GM23338 (cell line): ENCODE results near the gene LPP. TPM values are rescaled to one million over a fixed set of nuclear protein-coding genes. Genes with fewer than 3 reads are reported as not detected.

Experiments
- ATAC-seq: fragments of 200-7000 bp; cut with Tn5 transposase; 3 replicates; pipeline ENCODE4 v1.9.1; 2020
- DNase-seq: peaks from one replicate; pipeline ENCODE4 v3.0.0-alpha.2; 2015; ENCODE audit warnings: low spot score
- H2AFZ ChIP-seq: fragments of 200-600 bp; sonication (generic); 2 replicates; pipeline ENCODE4 v1.8.0; 2016; ENCODE audit warnings: antibody characterized with exemption, mild to moderate bottlenecking, moderate library complexity
- H3F3A ChIP-seq: fragments of 200-600 bp; sonication (generic); replicated peaks from 2 replicates; pipeline ENCODE4 v1.8.0; 2017; ENCODE audit warnings: antibody characterized with exemption, mixed run types, low read depth
- H3K27ac ChIP-seq: fragments of 200-600 bp; sonication (generic); 2 replicates; pipeline ENCODE4 v1.6.1; 2016; ENCODE audit warnings: low read depth
- H3K27me3 ChIP-seq: fragments of 200-600 bp; sonication (generic); 2 replicates; pipeline ENCODE4 v1.8.0; 2016; ENCODE audit warnings: mild to moderate bottlenecking, mixed run types, moderate library complexity; ENCODE audit not compliant: insufficient read depth
- H3K36me3 ChIP-seq: fragments of 200-600 bp; sonication (generic); 2 replicates; pipeline ENCODE4 v1.8.0; 2016; ENCODE audit warnings: mild to moderate bottlenecking; ENCODE audit not compliant: insufficient read depth
- H3K4me1 ChIP-seq: fragments of 200-600 bp; sonication (generic); 2 replicates; pipeline ENCODE4 v1.8.0; 2016; ENCODE audit warnings: mild to moderate bottlenecking, moderate library complexity; ENCODE audit not compliant: insufficient read depth
- H3K4me2 ChIP-seq: fragments of 200-600 bp; sonication (generic); 2 replicates; pipeline ENCODE4 v1.7.1; 2017; ENCODE audit warnings: mixed run types
- H3K4me3 ChIP-seq: fragments of 200-600 bp; sonication (generic); 2 replicates; pipeline ENCODE4 v1.6.1; 2016; ENCODE audit warnings: mixed run types
- H3K79me2 ChIP-seq: fragments of 200-600 bp; sonication (generic); replicated peaks from 2 replicates; pipeline ENCODE4 v1.8.0; 2017; ENCODE audit warnings: mild to moderate bottlenecking; ENCODE audit not compliant: insufficient read depth
- H3K9me2 ChIP-seq: fragments of 200-600 bp; sonication (generic); 2 replicates; pipeline ENCODE4 v1.8.0; 2017; ENCODE audit not compliant: insufficient read depth
- H4K20me1 ChIP-seq: fragments of 200-600 bp; sonication (generic); replicated peaks from 2 replicates; pipeline ENCODE4 v1.8.0; 2017; ENCODE audit warnings: mild to moderate bottlenecking; ENCODE audit not compliant: insufficient read depth
- H3K27ac Mint-ChIP-seq: 2 replicates; pipeline ENCODE4 v1.8.0; 2020; ENCODE audit warnings: inconsistent platforms, mild to moderate bottlenecking, moderate library complexity, mixed read lengths
- H3K27me3 Mint-ChIP-seq: 3 replicates; pipeline ENCODE4 v1.8.0; 2022; ENCODE audit warnings: low read depth, mild to moderate bottlenecking, moderate library complexity, mixed read lengths, inconsistent platforms; ENCODE audit not compliant: insufficient read depth, poor library complexity
- H3K36me3 Mint-ChIP-seq: 3 replicates; pipeline ENCODE4 v1.8.0; 2021; ENCODE audit warnings: low read depth, mild to moderate bottlenecking, inconsistent platforms, moderate library complexity, mixed read lengths
- H3K4me1 Mint-ChIP-seq: 3 replicates; pipeline ENCODE4 v1.8.0; 2020; ENCODE audit warnings: mild to moderate bottlenecking, inconsistent platforms, mixed read lengths
- H3K4me3 Mint-ChIP-seq: 3 replicates; pipeline ENCODE4 v1.8.0; 2021; ENCODE audit warnings: moderate library complexity, mild to moderate bottlenecking, inconsistent platforms, mixed read lengths
- H3K9me3 Mint-ChIP-seq: 3 replicates; pipeline ENCODE4 v1.8.0; 2020; ENCODE audit warnings: moderate library complexity, mild to moderate bottlenecking, inconsistent platforms, mixed read lengths
- ETS1 ChIP-seq: IDR thresholded peaks from 2 replicates; pipeline ENCODE4 v1.6.1; 2016; ENCODE audit warnings: antibody characterized with exemption
- EZH2 ChIP-seq: fragments of 200-600 bp; sonication (generic); IDR thresholded peaks from one replicate; pipeline ENCODE4 v1.8.0; 2017; ENCODE audit warnings: antibody characterized with exemption, mild to moderate bottlenecking, low read depth; ENCODE audit not compliant: unreplicated experiment
- EZH2phosphoT487 ChIP-seq: fragments of 200-600 bp; sonication (generic); IDR thresholded peaks from one replicate; pipeline ENCODE4 v1.8.1; 2018; ENCODE audit warnings: antibody characterized with exemption; ENCODE audit not compliant: unreplicated experiment
- POLR2AphosphoS5 ChIP-seq: IDR thresholded peaks from 2 replicates; pipeline ENCODE4 v1.6.1; 2016; ENCODE audit warnings: antibody characterized with exemption, low read depth
- ZNF114 ChIP-seq: fragments of 250-450 bp; sonication (Bioruptor Pico); IDR thresholded peaks from 2 replicates; pipeline ENCODE4 v1.5.0; 2020; ENCODE audit warnings: mild to moderate bottlenecking, moderate library complexity
- polyA plus RNA-seq: library from polyadenylated mRNA; unstranded; fragments of >200 nt; fragmentation: Nextera tagmentation; extraction: Ambion mirVana; gene quantifications from 2 replicates; pipeline ENCODE4 v1.2.1, GENCODE V29; 2016
- total RNA-seq: library from RNA; depleted of rRNA; stranded (reverse); fragments of >200 nt; shearing (Covaris generic); gene quantifications from 2 replicates; pipeline ENCODE4 v1.2.3, GENCODE V29; 2014

Gene LPP
- total and polyA plus RNA-seq, 2 experiments from 2014 or later = 23.0 to 35.2 TPM

- no peaks in the 10 kb centered on the region for H3F3A ChIP-seq
- no peak overlapping the region for H3K4me3 ChIP-seq
- TF ChIP-seq ZNF114 (CRISPR knock-in tag) (no peak), POLR2AphosphoS5 (no peak), EZH2 (no peak)
- no peak overlapping the region; the same call in 1 of the 2 replicates for H2AFZ ChIP-seq
- Mint-ChIP-seq H3K9me3 (no peaks in the 10 kb centered on the region), H3K4me3 (no peak overlapping the region), H3K36me3 (no peaks in the 10 kb centered on the region), H3K4me1 (peaks cover 8% of the 10 kb centered on the region; the same call in 2 of the 3 replicates), H3K27me3 (peaks cover 2% of the 10 kb centered on the region), H3K27ac (no peak overlapping the region)
- H3K4me1 ChIP-seq = no peaks in the 10 kb centered on the region
- DNase-seq (no peak), ATAC-seq (no peak)
- no peaks in the 10 kb centered on the region for H3K79me2 ChIP-seq
- H3K27me3 ChIP-seq = no peaks in the 10 kb centered on the region
- no peaks in the 10 kb centered on the region for H4K20me1 ChIP-seq
- H3K9me2 ChIP-seq = no peaks in the 10 kb centered on the region
- H3K27ac ChIP-seq = no peak overlapping the region
- no peak overlapping the region for H3K4me2 ChIP-seq
- no peaks in the 10 kb centered on the region for H3K36me3 ChIP-seq
These were observed 772.2 kb downstream of the LPP start for GRCh38 chr3:188926111-188926510.

GRCh38 chr3:188926741-188927511 is 773.0 kb downstream of the LPP start:
- no peaks in the 10 kb centered on the region for H3F3A ChIP-seq
- H3K27ac ChIP-seq = no peak overlapping the region
- DNase-seq = no peak
- no peaks in the 10 kb centered on the region for H4K20me1 ChIP-seq
- no peaks in the 10 kb centered on the region for H3K36me3 ChIP-seq
- Mint-ChIP-seq H3K27me3 (peaks cover 2% of the 10 kb centered on the region), H3K27ac (no peak overlapping the region), H3K4me3 (no peak overlapping the region), H3K9me3 (no peaks in the 10 kb centered on the region), H3K36me3 (no peaks in the 10 kb centered on the region), H3K4me1 (peaks cover 10% of the 10 kb centered on the region; the same call in 2 of the 3 replicates)
- H3K9me2 ChIP-seq = no peaks in the 10 kb centered on the region
- no peak for ATAC-seq
- H3K27me3 ChIP-seq = no peaks in the 10 kb centered on the region
- no peaks in the 10 kb centered on the region for H3K4me1 ChIP-seq
- no peaks in the 10 kb centered on the region for H3K79me2 ChIP-seq
- H3K4me3 ChIP-seq = no peak overlapping the region
- H2AFZ ChIP-seq = no peak overlapping the region
- no peak overlapping the region for H3K4me2 ChIP-seq
- no peak for TF ChIP-seq ETS1

- no peaks in the 10 kb centered on the region for H3K36me3 Mint-ChIP-seq
- no peak for TF ChIP-seq EZH2phosphoT487
- ATAC-seq = no peak
These were observed 774.0 kb downstream of the LPP start for GRCh38 chr3:188927971-188928370.

More at GRCh38 chr3:188927971-188928370, 774.0 kb downstream of the LPP start:
- no peak overlapping the region for H3K4me3 ChIP-seq
- Mint-ChIP-seq H3K9me3 (no peaks in the 10 kb centered on the region), H3K4me3 (no peak overlapping the region), H3K4me1 (peaks cover 10% of the 10 kb centered on the region; the same call in 2 of the 3 replicates), H3K27me3 (peaks cover 2% of the 10 kb centered on the region), H3K27ac (no peak overlapping the region)
- DNase-seq = no peak
- no peak overlapping the region for H2AFZ ChIP-seq
- no peaks in the 10 kb centered on the region for H3K4me1 ChIP-seq
- H3K36me3 ChIP-seq = no peaks in the 10 kb centered on the region
- H3F3A ChIP-seq = no peaks in the 10 kb centered on the region
- no peaks in the 10 kb centered on the region for H4K20me1 ChIP-seq
- no peaks in the 10 kb centered on the region for H3K9me2 ChIP-seq
- H3K79me2 ChIP-seq = no peaks in the 10 kb centered on the region
- no peak overlapping the region for H3K4me2 ChIP-seq
- no peaks in the 10 kb centered on the region for H3K27me3 ChIP-seq
- no peak overlapping the region for H3K27ac ChIP-seq
